Islet precursor cell (in vitro differentiated cells): ENCODE data around the gene INTS6.

Experiments used
- DNase-seq: peaks from one replicate; pipeline ENCODE4 v3.0.0-alpha.2; 2018

The INTS6 gene

GRCh38 chr13:51341232-51341631 lies 111.6 kb downstream of the INTS6 start:
- DNase-seq: no peak

GRCh38 chr13:51339952-51340732 lies 112.7 kb downstream of the INTS6 start:
- no peak for DNase-seq

GRCh38 chr13:51339354-51339753 lies 113.5 kb downstream of the INTS6 start, which contains the start of gene SERPINE3:
Gene SERPINE3, plus strand, starts transcription at chr13:51339691. Its CDS starts 1,401 bp downstream, at chr13:51341092.
- DNase-seq: no peak

- no peak for DNase-seq
These were observed 116.1 kb downstream of the INTS6 start for GRCh38 chr13:51336746-51337145.

- no peak for DNase-seq
These were observed 119.0 kb downstream of the INTS6 start for GRCh38 chr13:51333826-51334225.

- no peak for DNase-seq
These were observed 119.4 kb downstream of the INTS6 start for GRCh38 chr13:51333421-51333820.

GRCh38 chr13:51332566-51333361 lies 120.1 kb downstream of the INTS6 start:
- no peak for DNase-seq

GRCh38 chr13:51331354-51331861 lies 121.4 kb downstream of the INTS6 start:
- DNase-seq: no peak

GRCh38 chr13:51330791-51331190 lies 122.0 kb downstream of the INTS6 start:
- no peak for DNase-seq

- DNase-seq: no peak
These were observed 123.2 kb downstream of the INTS6 start for GRCh38 chr13:51329606-51330005.

GRCh38 chr13:51328488-51328887 lies 124.3 kb downstream of the INTS6 start:
- DNase-seq: peak; percentile 76

- no peak for DNase-seq
These were observed 124.9 kb downstream of the INTS6 start for GRCh38 chr13:51327961-51328360.

- no peak for DNase-seq
These were observed 126.1 kb downstream of the INTS6 start for GRCh38 chr13:51326777-51327176.

GRCh38 chr13:51325837-51326236 lies 127.0 kb downstream of the INTS6 start:
- DNase-seq: no peak

GRCh38 chr13:51324714-51325420 lies 128.0 kb downstream of the INTS6 start:
- no peak for DNase-seq

- DNase-seq: no peak
These were observed 128.9 kb downstream of the INTS6 start for GRCh38 chr13:51323824-51324511.

GRCh38 chr13:51322826-51323225 lies 130.0 kb downstream of the INTS6 start:
- no peak for DNase-seq

GRCh38 chr13:51321836-51322235 lies 131.0 kb downstream of the INTS6 start:
- DNase-seq: no peak

GRCh38 chr13:51318876-51319275 lies 134.0 kb downstream of the INTS6 start:
- no peak for DNase-seq

GRCh38 chr13:51318015-51318414 lies 134.8 kb downstream of the INTS6 start:
- no peak for DNase-seq

GRCh38 chr13:51317262-51317661 lies 135.6 kb downstream of the INTS6 start:
- no peak for DNase-seq

GRCh38 chr13:51313619-51314018 lies 139.2 kb downstream of the INTS6 start:
- no peak for DNase-seq
